ENCODE data around the gene TNFRSF12A.

GRCh38 chr16:3007957-3008689, 12.0 kb upstream of the TNFRSF12A start:
- TF ChIP-seq CTCF (conservative IDR thresholded peaks at IDR 0.05 in 1 of 2, IDR thresholded peaks at IDR 0.05 in 1 of 2; ENCODE audit: low read depth in 1 of 2, low read length in 2 of 2) (no peak), EZH2 (IDR thresholded peaks at IDR 0.05; ENCODE audit: low read length, missing control alignments) (no peak)
